AG09309 (cell line): Measurements from ENCODE around the gene USP49.

Experiments
- DNase-seq: peaks from one replicate; pipeline ENCODE4 v3.0.0-alpha.2; 2010; ENCODE audit warnings: low read depth
- H3K4me3 ChIP-seq: 2 replicates; pipeline ENCODE4 v1.5.1; 2011; ENCODE audit warnings: mild to moderate bottlenecking, low read depth, low read length, moderate library complexity; ENCODE audit not compliant: control insufficient read depth
- TF ChIP-seq, protein P1 (sequence below): IDR thresholded peaks from 2 replicates; pipeline ENCODE4 v1.5.1; 2011; ENCODE audit warnings: mild to moderate bottlenecking, low read depth, low read length, inconsistent platforms; ENCODE audit not compliant: insufficient read depth, control insufficient read depth; ENCODE audit errors: missing control alignments

Gene USP49

GRCh38 chr6:41939848-41940758 lies 44.9 kb upstream of the USP49 start:
- TF ChIP-seq, protein P1, sequence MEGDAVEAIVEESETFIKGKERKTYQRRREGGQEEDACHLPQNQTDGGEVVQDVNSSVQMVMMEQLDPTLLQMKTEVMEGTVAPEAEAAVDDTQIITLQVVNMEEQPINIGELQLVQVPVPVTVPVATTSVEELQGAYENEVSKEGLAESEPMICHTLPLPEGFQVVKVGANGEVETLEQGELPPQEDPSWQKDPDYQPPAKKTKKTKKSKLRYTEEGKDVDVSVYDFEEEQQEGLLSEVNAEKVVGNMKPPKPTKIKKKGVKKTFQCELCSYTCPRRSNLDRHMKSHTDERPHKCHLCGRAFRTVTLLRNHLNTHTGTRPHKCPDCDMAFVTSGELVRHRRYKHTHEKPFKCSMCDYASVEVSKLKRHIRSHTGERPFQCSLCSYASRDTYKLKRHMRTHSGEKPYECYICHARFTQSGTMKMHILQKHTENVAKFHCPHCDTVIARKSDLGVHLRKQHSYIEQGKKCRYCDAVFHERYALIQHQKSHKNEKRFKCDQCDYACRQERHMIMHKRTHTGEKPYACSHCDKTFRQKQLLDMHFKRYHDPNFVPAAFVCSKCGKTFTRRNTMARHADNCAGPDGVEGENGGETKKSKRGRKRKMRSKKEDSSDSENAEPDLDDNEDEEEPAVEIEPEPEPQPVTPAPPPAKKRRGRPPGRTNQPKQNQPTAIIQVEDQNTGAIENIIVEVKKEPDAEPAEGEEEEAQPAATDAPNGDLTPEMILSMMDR: no peak

DNA sequence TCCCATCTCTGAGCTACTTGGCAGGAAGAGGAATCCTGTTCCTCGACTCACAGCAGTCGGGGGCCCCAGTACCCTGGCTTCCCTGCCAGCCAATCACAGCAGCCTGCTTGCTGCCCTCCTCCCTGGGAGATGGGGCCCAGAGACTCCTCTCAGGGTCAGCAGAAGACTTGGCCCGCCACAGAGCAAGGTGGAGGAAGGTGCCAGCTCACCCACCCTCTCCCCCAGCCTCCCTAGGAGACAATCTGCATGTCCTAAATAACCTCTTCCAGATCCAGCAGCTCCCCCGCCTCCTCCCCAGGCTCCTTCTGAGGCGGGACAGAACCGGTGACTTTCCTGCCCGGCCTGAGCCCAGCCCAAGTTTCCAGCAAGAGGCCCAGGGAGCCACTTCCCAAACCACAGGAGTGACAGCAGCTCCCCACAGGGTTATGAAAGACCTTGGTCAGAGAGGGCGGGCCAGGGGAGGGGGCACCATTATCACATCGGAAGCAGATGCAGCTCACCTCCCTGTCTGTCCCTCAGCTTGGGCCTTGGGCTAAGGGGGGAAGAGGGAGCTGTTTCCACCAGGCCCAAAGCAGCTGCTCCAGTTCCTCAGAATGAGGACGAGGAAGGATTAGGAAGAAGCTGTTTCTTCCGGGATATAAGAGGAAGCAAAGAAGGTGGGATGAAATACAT lies 44.1 kb upstream of the USP49 start:
- peak overlapping the region; percentile 9 for H3K4me3 ChIP-seq
- DNase-seq: no peak
- TF ChIP-seq, protein P1: no peak

More at GRCh38 chr6:41939848-41940758, 44.9 kb upstream of the USP49 start:
- peak overlapping the region; percentile 98 for H3K4me3 ChIP-seq
- no peak for DNase-seq

GRCh38 chr6:41938590-41939175 lies 43.5 kb upstream of the USP49 start:
- TF ChIP-seq, protein P1: peak; percentile 3

DNA sequence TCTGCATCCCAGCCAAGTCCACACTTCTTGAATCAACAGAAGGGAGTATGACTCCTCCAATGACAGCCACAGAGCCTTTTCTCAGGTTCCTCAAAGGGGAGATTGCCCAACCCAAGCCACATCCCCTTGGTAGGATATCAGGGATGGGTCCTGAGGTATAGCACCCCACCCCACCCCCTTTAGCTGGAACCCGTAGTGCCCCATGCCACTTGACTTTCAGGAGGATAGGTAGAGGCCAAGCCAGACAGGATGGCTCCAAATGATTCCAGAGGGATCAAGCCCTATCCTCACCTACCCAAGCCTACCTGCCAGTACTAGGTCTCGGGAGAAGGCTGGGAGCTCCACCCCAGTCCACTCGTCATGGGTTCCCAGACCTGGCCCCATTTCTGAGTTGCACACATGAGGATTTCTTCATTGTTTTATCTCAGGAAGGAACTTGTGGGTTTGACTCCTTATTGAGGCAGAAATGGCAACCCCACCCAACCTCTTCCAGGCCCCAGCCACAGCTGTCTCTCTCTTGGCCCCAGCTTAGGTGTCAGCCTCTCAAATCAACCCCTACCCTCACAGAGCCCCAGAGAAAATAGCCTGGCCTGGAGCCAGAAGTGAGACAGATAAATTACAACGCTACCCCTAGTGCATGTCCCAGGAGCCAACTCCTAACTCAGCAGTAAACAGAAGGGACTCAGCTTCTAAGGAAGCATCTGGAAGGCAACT lies 42.8 kb upstream of the USP49 start:
- no peak for DNase-seq
- H3K4me3 ChIP-seq: no peak overlapping the region
- TF ChIP-seq, protein P1: no peak

More at GRCh38 chr6:41938590-41939175, 43.5 kb upstream of the USP49 start:
- no peak for DNase-seq
- H3K4me3 ChIP-seq: no peak overlapping the region

DNA sequence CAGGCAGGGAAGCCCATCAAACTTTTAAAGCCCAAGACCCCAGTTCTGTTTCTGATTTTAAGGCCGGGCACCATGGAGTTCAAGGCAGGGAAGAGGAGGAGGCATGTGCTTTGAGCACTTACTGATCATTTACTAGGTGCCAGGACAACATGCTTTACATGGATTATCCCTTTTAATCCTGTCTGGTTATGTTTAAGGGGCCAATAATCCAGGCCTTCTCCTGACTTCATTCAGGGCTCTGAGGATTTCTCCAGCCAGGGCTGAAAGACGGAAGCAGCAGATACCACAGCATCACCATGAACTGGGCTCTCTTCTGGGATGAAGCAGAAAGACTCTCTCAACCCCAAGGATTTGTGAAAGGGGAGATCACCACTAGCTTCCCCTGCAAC lies 42.3 kb upstream of the USP49 start:
- no peak for DNase-seq
- H3K4me3 ChIP-seq: no peak overlapping the region
- TF ChIP-seq, protein P1: no peak

GRCh38 chr6:41936073-41936837 lies 41.1 kb upstream of the USP49 start:
- peak; percentile 92 for DNase-seq
- H3K4me3 ChIP-seq: no peak overlapping the region
- TF ChIP-seq, protein P1: peak; percentile 91
